GM19395 (cell line): ENCODE results near the gene TMPRSS3.

Source experiments
- ATAC-seq: cut with Tn5 transposase; IDR thresholded peaks from one replicate; pipeline ENCODE4 v1.9.1; 2021; ENCODE audit warnings: mild to moderate bottlenecking, moderate library complexity; ENCODE audit not compliant: unreplicated experiment

TMPRSS3 gene

GRCh38 chr21:42353623-42354022 is 42.2 kb downstream of the TMPRSS3 start:
- ATAC-seq: no peak

- no peak for ATAC-seq
Measured at GRCh38 chr21:42352441-42353095, 43.3 kb downstream of the TMPRSS3 start.

- ATAC-seq: no peak
Measured at GRCh38 chr21:42351626-42352440, 44.0 kb downstream of the TMPRSS3 start.

- no peak for ATAC-seq
Measured at GRCh38 chr21:42350927-42351426, 44.9 kb downstream of the TMPRSS3 start, which contains the start of gene TFF2. TFF2 (minus strand) TSS chr21:42350994; CDS start chr21:42350957, 37 bp downstream.

GRCh38 chr21:42350318-42350910 is 45.4 kb downstream of the TMPRSS3 start:
- ATAC-seq: no peak

- no peak for ATAC-seq
Measured at GRCh38 chr21:42349420-42350317, 46.2 kb downstream of the TMPRSS3 start.

GRCh38 chr21:42348762-42349161 is 47.1 kb downstream of the TMPRSS3 start:
- no peak for ATAC-seq

GRCh38 chr21:42347601-42348327 is 48.1 kb downstream of the TMPRSS3 start:
- ATAC-seq: no peak

- ATAC-seq: no peak
Measured at GRCh38 chr21:42346866-42347600, 48.8 kb downstream of the TMPRSS3 start.

GRCh38 chr21:42346441-42346840 is 49.4 kb downstream of the TMPRSS3 start:
- no peak for ATAC-seq

- ATAC-seq: no peak
Measured at GRCh38 chr21:42344631-42345030, 51.2 kb downstream of the TMPRSS3 start.

- ATAC-seq: no peak
Measured at GRCh38 chr21:42343963-42344510, 51.8 kb downstream of the TMPRSS3 start.

- ATAC-seq: no peak
Measured at GRCh38 chr21:42343556-42343955, 52.3 kb downstream of the TMPRSS3 start.

GRCh38 chr21:42343101-42343500 is 52.8 kb downstream of the TMPRSS3 start:
- no peak for ATAC-seq

- no peak for ATAC-seq
Measured at GRCh38 chr21:42341776-42342542, 53.9 kb downstream of the TMPRSS3 start.

GRCh38 chr21:42340187-42341050 is 55.4 kb downstream of the TMPRSS3 start:
- no peak for ATAC-seq
